ENCODE data around the gene LIG3. TPM values are rescaled to one million over a fixed set of nuclear protein-coding genes. Genes with fewer than 3 reads are reported as not detected.

Gene LIG3
- total and polyA plus RNA-seq, 4 donors, result 3.1 to 21.2 (median 7.6) TPM

DNA sequence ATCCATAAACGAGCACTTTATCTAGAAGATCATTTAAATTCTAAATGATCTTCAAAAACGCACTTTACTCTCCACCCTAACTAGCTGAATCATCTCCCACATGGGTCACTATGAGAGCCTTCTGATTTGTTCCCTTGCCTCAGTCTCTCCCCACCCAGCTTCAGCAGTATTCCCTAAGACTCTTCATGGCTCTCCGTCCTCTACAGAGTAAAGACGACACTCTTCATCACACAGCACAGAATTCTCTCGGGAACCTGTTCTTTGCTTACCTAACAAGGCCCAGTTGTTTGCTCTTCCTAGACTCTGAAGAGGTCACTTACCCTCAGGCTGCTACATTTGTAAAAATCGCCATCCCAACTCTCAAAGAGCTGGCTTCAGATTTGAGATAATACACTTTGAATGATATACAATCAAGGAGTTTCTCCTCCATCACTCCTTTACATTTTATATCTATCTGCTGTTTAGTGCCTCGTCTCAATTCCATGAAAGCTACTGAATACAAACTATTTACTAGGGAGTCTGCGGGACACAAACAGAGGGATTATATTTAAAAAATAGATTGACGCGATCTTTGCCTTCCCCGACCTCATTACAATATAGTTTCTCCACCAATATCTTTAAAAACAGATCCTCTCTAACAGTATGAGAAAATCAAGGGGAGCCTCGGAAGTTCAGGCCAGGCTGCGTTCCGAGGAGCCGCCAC is 511 bp upstream of the LIG3 start:
- Histone ChIP-seq H3K4me3 (ENCODE audit: low read depth in 1 of 3, low read length in 3 of 3) (peak overlapping the region in 2 of 3 donors; percentile 76 to 89), H3K27me3 (ENCODE audit: control insufficient read depth in 4 of 4, insufficient read depth in 4 of 4, low read length in 3 of 4) (no peaks in the 10 kb centered on the region), H3K36me3 (ENCODE audit: control insufficient read depth in 4 of 4, insufficient read depth in 3 of 4, low read depth in 1 of 4, low read length in 3 of 4) (no peaks in the 10 kb centered on the region), H3K9ac (ENCODE audit: low read depth in 1 of 2, low read length in 2 of 2) (peak overlapping the region in 1 of 2 donors; percentile 64), H3K4me1 (ENCODE audit: control insufficient read depth in 4 of 4, insufficient read depth in 4 of 4, low read length in 3 of 4) (peaks cover 2 to 15% (median 11%) of the 10 kb centered on the region in 4 donors), H3K9me3 (ENCODE audit: control insufficient read depth in 4 of 4, low read length in 3 of 4) (no peaks in the 10 kb centered on the region), H3K27ac (ENCODE audit: low read depth in 1 of 2, low read length in 2 of 2) (peak overlapping the region; percentile 92 to 95)
- DNase-seq (ENCODE audit: low spot score), result no peak
- WGBS, result 27% methylated on average over 15 of the region's 15 CpGs
- TF ChIP-seq RXRA (IDR thresholded peaks at IDR 0.05) (peak in 1 of 2 donors; percentile 7), EGR1 (IDR thresholded peaks at IDR 0.05; ENCODE audit: low read depth in 2 of 2) (no peak), FOXA1 (IDR thresholded peaks at IDR 0.05) (no peak)
- TF ChIP-seq, protein P1, sequence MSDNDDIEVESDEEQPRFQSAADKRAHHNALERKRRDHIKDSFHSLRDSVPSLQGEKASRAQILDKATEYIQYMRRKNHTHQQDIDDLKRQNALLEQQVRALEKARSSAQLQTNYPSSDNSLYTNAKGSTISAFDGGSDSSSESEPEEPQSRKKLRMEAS (IDR thresholded peaks at IDR 0.05), result no peak

DNA sequence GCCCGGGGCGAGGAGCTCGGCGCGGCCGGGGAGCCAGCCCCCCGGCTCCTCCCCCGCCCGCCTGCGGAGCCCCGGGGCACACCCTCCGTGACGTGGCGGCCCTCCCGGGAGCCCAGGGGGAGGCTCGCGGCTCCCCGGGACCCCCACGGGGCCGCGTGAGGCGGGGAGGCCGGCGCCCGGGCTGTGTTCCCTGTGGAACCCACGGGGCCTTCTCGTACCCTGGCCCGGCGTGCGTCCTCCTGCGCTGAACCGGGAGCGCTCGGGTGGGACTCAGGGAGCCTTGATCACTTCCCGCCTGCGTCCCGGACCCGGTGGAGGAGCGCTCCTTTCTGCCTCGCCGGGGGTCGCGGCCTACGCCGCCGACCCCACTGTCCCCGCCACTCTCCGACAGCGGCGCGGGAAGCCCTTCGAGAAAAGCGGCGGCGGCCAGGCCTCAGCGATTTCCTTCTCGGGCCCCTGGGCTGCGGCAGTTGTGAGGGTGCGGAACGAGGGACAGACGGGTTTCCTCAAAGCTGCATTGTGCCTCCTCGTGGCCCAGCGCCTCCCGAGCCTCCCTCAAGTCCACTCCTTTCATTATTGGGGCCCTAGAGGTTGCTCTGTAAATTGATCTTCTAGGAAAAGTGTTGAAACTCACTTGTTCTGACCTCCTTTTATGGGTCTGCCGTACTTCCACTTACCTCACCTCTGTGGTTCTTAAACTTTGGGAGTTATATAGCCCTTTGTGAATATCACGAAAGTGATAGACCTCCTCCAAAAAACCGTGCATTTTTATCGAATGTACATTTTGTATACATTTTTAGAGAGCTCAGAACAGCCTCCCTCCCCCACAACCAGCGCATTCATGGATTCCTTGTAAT is 597 bp downstream of the LIG3 start:
- no peak for TF ChIP-seq GABPA (IDR thresholded peaks at IDR 0.05 in 1 of 2, conservative IDR thresholded peaks at IDR 0.05 in 1 of 2)
- no peak for TF ChIP-seq HNF4G (IDR thresholded peaks at IDR 0.05)
- peak; percentile 19 for TF ChIP-seq NR2F2 (IDR thresholded peaks at IDR 0.05)
- TF ChIP-seq, protein P2, sequence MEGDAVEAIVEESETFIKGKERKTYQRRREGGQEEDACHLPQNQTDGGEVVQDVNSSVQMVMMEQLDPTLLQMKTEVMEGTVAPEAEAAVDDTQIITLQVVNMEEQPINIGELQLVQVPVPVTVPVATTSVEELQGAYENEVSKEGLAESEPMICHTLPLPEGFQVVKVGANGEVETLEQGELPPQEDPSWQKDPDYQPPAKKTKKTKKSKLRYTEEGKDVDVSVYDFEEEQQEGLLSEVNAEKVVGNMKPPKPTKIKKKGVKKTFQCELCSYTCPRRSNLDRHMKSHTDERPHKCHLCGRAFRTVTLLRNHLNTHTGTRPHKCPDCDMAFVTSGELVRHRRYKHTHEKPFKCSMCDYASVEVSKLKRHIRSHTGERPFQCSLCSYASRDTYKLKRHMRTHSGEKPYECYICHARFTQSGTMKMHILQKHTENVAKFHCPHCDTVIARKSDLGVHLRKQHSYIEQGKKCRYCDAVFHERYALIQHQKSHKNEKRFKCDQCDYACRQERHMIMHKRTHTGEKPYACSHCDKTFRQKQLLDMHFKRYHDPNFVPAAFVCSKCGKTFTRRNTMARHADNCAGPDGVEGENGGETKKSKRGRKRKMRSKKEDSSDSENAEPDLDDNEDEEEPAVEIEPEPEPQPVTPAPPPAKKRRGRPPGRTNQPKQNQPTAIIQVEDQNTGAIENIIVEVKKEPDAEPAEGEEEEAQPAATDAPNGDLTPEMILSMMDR (IDR thresholded peaks at IDR 0.05; ENCODE audit: low read depth, low read length, missing input control), result peak; percentile 40
- TF ChIP-seq HNF4A (conservative IDR thresholded peaks at IDR 0.05), result no peak
- TF ChIP-seq FOXA2 (IDR thresholded peaks at IDR 0.05), result no peak
- TF ChIP-seq, protein P3, sequence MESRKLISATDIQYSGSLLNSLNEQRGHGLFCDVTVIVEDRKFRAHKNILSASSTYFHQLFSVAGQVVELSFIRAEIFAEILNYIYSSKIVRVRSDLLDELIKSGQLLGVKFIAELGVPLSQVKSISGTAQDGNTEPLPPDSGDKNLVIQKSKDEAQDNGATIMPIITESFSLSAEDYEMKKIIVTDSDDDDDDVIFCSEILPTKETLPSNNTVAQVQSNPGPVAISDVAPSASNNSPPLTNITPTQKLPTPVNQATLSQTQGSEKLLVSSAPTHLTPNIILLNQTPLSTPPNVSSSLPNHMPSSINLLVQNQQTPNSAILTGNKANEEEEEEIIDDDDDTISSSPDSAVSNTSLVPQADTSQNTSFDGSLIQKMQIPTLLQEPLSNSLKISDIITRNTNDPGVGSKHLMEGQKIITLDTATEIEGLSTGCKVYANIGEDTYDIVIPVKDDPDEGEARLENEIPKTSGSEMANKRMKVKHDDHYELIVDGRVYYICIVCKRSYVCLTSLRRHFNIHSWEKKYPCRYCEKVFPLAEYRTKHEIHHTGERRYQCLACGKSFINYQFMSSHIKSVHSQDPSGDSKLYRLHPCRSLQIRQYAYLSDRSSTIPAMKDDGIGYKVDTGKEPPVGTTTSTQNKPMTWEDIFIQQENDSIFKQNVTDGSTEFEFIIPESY (IDR thresholded peaks at IDR 0.05), result no peak
- TF ChIP-seq, protein P4, sequence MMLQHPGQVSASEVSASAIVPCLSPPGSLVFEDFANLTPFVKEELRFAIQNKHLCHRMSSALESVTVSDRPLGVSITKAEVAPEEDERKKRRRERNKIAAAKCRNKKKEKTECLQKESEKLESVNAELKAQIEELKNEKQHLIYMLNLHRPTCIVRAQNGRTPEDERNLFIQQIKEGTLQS (IDR thresholded peaks at IDR 0.05), result no peak
- peak; percentile 31 for TF ChIP-seq YY1 (IDR thresholded peaks at IDR 0.05)
- peak in 1 of 2 donors; percentile 43 for TF ChIP-seq RXRA (IDR thresholded peaks at IDR 0.05)
- no peak for TF ChIP-seq JUND (IDR thresholded peaks at IDR 0.05)
- TF ChIP-seq TAF1 (conservative IDR thresholded peaks at IDR 0.05), result peak; percentile 64
- TF ChIP-seq, protein P1 (IDR thresholded peaks at IDR 0.05), result peak; percentile 48
- peak; percentile 52 to 70 for TF ChIP-seq RAD21 (IDR thresholded peaks at IDR 0.05)
- TF ChIP-seq FOXA1 (IDR thresholded peaks at IDR 0.05), result no peak
- peak; percentile 38 for TF ChIP-seq SP1 (IDR thresholded peaks at IDR 0.05)
- TF ChIP-seq, protein P5, sequence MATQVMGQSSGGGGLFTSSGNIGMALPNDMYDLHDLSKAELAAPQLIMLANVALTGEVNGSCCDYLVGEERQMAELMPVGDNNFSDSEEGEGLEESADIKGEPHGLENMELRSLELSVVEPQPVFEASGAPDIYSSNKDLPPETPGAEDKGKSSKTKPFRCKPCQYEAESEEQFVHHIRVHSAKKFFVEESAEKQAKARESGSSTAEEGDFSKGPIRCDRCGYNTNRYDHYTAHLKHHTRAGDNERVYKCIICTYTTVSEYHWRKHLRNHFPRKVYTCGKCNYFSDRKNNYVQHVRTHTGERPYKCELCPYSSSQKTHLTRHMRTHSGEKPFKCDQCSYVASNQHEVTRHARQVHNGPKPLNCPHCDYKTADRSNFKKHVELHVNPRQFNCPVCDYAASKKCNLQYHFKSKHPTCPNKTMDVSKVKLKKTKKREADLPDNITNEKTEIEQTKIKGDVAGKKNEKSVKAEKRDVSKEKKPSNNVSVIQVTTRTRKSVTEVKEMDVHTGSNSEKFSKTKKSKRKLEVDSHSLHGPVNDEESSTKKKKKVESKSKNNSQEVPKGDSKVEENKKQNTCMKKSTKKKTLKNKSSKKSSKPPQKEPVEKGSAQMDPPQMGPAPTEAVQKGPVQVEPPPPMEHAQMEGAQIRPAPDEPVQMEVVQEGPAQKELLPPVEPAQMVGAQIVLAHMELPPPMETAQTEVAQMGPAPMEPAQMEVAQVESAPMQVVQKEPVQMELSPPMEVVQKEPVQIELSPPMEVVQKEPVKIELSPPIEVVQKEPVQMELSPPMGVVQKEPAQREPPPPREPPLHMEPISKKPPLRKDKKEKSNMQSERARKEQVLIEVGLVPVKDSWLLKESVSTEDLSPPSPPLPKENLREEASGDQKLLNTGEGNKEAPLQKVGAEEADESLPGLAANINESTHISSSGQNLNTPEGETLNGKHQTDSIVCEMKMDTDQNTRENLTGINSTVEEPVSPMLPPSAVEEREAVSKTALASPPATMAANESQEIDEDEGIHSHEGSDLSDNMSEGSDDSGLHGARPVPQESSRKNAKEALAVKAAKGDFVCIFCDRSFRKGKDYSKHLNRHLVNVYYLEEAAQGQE (IDR thresholded peaks at IDR 0.05), result peak; percentile 18
- Histone ChIP-seq H3K4me1 (ENCODE audit: control insufficient read depth in 4 of 4, insufficient read depth in 4 of 4, low read length in 3 of 4) (peaks cover 2 to 15% (median 11%) of the 10 kb centered on the region in 4 donors), H3K36me3 (ENCODE audit: control insufficient read depth in 4 of 4, insufficient read depth in 3 of 4, low read depth in 1 of 4, low read length in 3 of 4) (peaks cover 0 to 4% (median under 1%) of the 10 kb centered on the region in 4 donors), H3K27ac (ENCODE audit: low read depth in 1 of 2, low read length in 2 of 2) (peak overlapping the region; percentile 92 to 95), H3K27me3 (ENCODE audit: control insufficient read depth in 4 of 4, insufficient read depth in 4 of 4, low read length in 3 of 4) (no peaks in the 10 kb centered on the region), H3K9me3 (ENCODE audit: control insufficient read depth in 4 of 4, low read length in 3 of 4) (no peaks in the 10 kb centered on the region), H3K4me3 (ENCODE audit: low read depth in 1 of 3, low read length in 3 of 3) (peak overlapping the region; percentile 45 to 89 (median 76)), H3K9ac (ENCODE audit: low read depth in 1 of 2, low read length in 2 of 2) (peak overlapping the region; percentile 67 to 79)
- DNase-seq (ENCODE audit: low spot score), result peak; percentile 66
- under 1% methylated on average over 69 of the region's 69 CpGs for WGBS
